ENCODE data around the gene CYSRT1. TPM values are rescaled to one million over a fixed set of nuclear protein-coding genes. Genes with fewer than 3 reads are reported as not detected.
A peak's percentile ranks its signal among the peaks of the same experiment; 100 is the strongest.

Gene CYSRT1
- total RNA-seq, 1 donor from 2014 or later = 3.3 TPM

- no peak for DNase-seq
Observed at GRCh38 chr9:137190315-137190856, 34.6 kb upstream of the CYSRT1 start.

DNA sequence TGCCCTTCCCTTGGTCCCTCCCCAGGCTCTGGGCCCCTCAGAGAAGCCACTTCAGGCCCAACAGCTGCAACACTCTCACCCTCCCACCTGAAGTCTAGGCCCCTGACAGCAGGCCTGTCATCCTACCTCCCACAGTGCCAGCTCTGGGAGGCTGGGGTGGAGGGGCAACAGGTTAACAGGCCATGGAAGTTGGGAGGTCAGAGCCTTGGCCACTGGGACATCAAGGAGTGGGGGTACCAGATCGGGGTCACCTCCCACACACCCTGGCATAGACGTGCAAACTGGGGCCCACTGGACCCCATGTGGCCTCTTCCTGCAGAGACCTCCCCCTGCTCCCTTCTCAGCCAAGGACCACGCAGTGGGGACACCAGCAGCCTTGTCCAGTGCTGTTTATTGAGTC is 33.7 kb upstream of the CYSRT1 start:
- no peak for DNase-seq

- DNase-seq = no peak
Observed at GRCh38 chr9:137191691-137192447, 33.1 kb upstream of the CYSRT1 start.

DNA sequence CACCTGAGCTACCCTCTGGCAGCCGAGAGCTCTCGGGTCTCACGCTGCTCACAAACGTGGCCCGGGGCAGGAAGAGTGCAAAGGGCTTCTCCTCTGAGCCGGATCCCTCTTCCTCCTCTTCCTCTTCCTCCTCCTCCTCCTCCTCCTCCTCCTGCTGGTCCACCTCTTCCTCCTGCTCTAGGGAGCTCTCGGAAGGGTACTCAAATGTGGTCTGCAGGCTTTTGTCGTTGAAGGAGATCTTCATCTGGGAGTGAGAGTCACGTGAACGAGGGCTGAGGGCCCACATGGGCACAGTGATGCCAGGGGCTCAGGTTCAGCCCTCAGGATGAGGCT is 32.6 kb upstream of the CYSRT1 start:
- DNase-seq = no peak

DNA sequence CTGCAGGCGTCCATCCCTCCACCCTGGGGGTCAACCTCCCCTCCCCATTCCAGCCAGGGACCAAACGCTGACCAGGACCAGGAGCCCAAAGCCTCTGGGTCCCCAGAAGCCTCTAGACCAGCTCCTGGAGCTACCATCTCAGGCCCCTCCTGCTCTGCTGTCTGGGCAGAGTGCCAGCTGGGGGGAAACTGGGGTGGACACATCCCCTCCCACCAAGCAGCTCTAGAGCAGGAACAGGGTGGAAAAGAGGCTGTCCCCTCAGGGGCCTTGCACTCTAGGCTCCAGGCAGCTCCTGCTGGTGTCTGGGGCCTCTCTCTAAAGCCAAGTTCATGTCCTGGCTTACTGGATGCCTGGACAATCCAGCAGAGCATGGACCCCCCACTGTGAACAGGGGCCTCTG is 32.1 kb upstream of the CYSRT1 start:
- no peak for DNase-seq

DNA sequence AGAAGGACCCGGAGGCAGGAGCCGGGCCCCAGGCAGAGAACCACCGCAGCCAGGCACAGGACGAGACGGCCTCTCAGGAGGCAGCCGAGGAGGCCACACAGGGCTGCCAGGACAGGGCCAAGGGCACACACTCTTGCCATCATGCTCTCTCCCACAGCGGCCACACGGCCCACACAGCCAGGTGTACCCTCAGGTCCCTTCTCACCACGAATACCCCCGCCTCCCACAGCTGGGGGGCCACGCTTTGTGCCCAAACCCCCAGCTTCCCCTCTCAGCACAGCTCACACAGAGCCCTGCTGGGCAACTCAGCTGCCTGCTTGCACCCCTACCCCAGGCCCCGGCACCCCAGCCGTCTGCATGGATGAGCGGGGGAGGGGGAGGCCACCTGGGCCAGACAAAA is 31.2 kb upstream of the CYSRT1 start:
- no peak for DNase-seq

DNA sequence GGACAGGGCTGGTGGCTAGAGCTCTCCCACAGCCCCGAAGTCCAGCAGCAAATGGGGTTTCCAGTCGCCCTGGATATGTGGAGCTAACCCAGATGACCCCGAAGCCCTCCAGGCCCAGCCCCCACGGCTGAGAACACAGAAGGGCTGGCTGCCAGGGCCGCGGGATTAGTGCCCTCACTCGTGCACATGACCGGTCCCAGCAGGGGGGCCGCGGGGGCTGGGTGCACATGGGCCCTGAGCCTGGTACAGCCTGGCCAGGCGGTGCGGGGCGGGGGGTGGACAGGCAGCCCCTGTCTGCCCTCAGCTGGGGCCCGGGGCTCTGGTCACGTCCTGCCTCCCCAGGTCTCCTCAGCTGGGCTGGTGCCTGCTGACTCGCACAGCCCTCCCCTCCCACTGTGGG is 30.6 kb upstream of the CYSRT1 start:
- DNase-seq = no peak

DNA sequence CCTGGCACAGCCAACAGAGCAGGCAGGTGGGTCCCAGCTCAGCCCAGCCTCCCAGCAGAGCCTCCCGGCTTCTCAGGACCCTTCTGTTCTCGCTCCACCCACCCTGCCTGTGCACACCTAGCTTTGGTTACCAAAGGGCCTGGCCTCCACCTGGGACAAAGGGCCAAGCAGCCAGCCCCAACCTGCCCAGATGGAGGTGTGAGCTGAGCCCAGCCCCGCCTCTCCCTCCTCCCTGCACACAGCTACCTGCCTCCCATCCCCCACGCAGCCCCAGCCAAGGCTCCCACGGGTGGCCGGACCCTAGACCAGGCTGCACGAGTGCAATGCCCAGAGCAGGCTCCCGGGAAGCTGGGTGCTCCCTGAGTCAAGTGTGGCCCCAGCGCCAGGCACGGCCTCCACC is 30.1 kb upstream of the CYSRT1 start:
- DNase-seq = no peak

- DNase-seq = no peak
Observed at GRCh38 chr9:137195525-137196220, 29.3 kb upstream of the CYSRT1 start.

DNA sequence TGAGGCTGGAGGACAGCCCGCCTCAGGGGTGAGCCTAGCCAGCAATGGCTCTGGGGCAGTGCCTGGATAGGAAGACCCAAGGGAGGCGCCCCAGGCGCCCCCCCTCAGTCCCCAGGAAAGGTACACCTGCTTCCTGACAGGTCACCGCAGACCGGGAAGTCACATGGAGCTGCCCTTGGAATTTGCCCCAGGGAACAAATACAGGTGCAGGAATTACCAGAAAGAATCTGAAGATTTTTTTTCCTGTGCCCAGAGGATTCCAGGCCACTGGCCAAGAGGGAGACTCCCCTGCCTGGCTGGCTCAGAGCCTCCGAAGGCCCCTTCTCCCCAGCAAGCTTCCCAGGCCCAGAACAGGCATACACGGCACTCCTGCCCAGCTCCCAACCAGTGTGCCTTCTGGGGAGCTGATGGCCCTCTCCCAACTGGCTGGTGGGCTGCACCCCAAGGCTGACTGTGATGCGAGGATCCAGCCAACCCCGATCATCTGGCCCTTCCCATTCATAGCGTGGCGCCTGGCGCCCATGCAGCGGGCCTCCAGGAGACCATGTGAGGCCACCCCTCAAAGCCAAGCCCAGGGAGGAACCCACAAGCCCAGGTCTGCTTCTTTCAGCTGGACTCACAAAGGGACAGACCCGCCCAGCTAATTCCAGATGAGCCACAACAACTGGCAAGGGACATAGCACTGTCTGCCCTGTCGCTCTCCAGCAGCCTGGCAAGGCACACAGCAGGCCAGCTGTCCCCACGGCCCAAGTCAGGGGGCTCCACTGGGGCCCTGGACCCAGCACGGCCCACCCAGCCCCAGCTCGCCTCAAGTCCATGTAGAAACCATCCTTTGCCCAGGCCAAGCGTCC is 26.7 kb upstream of the CYSRT1 start:
- DNase-seq = no peak

- DNase-seq = no peak
Observed at GRCh38 chr9:137198902-137199283, 26.1 kb upstream of the CYSRT1 start.

DNA sequence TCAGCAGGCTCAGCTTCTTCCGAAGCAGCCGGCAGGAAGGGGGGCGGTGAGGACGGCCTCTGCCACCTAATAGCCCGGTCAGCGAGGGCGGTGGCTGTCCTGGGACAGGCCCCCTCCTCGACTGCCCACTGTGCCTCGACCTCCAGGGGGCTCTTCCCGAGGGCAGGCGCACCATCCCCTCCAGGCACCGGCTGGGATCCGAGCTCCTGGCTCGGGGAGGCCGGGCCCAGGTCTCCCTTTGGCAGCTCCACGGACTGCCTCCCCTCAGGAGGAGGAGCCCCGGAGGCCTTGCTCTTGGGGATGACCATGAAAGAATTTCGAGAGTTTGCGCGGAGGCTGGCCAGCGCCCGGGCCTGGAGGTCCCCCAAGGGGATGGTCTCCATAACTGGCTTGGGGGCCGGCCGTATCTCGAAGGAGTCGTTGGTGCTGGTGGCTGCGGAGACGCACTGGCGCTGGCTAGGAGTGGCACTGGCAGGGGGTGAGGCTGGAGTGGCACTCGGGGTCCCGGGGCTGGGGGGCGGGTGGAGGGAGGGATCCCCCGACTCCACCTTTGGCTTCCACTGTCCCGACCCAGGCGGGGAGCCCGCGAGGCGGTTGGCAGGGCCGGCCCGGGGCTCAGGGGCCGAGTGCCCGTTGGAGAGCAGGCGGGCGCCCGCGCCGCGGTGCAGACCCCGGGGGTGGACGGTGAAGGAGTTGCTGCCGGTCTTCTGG is 25.4 kb upstream of the CYSRT1 start:
- no peak for DNase-seq

- peak; percentile 100 for DNase-seq
Observed at GRCh38 chr9:137200311-137201204, 24.4 kb upstream of the CYSRT1 start, which contains the start of gene TPRN. TPRN (minus strand) TSS chr9:137200741; CDS start chr9:137200711, 30 bp downstream.

DNA sequence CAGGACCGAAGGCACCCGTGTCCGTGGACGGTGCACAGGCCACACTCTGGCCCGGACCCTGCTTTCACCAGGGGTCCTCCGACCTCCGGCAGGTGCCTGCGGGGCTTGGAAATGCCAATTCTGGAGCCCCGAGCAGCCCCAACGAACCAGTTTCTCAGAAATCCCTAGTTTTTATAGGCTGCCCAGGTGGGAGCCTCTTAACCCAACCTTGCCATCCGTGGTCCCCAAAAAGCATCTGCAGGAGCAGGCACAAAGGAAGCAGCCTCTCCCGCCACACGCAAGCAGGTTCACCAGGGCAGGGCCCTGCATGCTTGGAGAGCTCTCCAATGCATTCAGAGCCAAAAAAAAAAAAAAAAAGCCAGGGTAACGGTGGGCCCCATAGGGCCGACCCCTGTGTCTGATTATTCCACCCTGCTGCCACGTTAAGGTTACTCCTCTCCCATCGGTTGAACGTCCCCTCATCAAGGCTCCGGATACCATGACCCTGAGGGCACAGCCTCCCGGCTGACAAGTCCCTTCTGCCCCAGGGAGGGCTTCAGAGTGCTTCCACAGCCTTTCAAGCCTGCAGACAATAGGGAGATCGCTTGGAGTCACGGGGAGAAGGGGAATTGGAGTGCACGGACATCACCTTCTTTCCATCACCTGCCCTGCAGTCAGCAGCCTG is 23.6 kb upstream of the CYSRT1 start:
- no peak for DNase-seq

GRCh38 chr9:137202966-137203365 is 22.0 kb upstream of the CYSRT1 start:
- no peak for DNase-seq

DNA sequence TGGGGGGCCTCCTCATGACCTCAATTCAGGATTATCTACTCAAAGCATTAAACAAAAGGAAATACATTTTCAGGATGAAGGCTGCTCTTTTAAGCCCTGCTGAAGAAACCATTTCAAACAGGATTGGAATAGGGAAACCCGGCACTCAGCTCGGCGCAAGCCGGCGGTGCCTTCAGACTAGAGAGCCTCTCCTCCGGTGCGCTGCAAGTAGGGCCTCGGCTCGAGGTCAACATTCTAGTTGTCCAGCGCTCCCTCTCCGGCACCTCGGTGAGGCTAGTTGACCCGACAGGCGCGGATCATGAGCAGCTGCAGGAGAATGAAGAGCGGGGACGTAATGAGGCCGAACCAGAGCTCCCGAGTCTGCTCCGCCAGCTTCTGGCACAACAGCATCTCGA is 20.2 kb upstream of the CYSRT1 start:
- no peak for DNase-seq

- DNase-seq = peak; percentile 95
Observed at GRCh38 chr9:137205126-137206069, 19.6 kb upstream of the CYSRT1 start, which contains the start of the genes NDOR1 and TMEM203. NDOR1 (plus strand) TSS chr9:137205700; CDS start chr9:137205778, 78 bp downstream. TMEM203 (minus strand) TSS chr9:137205648; CDS start chr9:137205414, 234 bp downstream.

DNA sequence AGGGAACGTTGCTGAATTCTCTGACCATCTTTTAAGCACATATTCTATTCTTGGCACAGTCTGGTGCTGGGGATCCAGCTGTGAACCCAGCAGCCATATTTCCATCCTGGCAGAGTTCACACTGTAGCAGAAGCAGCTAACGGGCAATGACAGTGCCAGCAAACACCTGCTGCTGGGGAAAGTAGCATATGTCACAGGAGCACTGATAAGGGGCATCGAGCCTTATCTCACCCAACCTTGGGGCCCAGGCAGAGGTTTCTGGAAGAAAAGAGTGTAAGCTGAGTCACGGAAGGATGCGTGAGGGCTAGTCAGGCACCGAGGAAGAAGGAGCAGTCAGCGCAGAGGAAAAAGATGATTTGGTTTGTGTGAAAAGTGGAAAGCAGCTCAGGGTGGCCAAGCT is 18.4 kb upstream of the CYSRT1 start:
- no peak for DNase-seq

- no peak for DNase-seq
Observed at GRCh38 chr9:137211532-137211931, 13.4 kb upstream of the CYSRT1 start.
